K562 (cell line): Measurements from ENCODE around the gene CRY2. TPM values are rescaled to one million over a fixed set of nuclear protein-coding genes. Genes with fewer than 3 reads are reported as not detected.
A peak's percentile ranks its signal among the peaks of the same experiment; 100 is the strongest.

ENCODE experiments used
- polyA plus RNA-seq, 8 experiments: library from polyadenylated mRNA; depleted of rRNA in 4 of 8; stranded (reverse) in 5 of 8; unstranded in 3 of 8; fragments of >200 nt; fragmentation: Nextera tagmentation in 2 of 8; fragmentation: Illumina TruSeq in 1 of 8; extraction: Ambion mirVana in 2 of 8; extraction: Trizol in 1 of 8; gene quantifications; 2 replicates each; pipeline versions ENCODE4 v1.2.1 to v1.2.3, GENCODE V29; 2011 to 2014; ENCODE audit warnings: inconsistent platforms in 1 of 8, missing spikeins in 1 of 8
- total RNA-seq, 7 experiments: library from RNA; depleted of rRNA in 6 of 7; stranded (reverse); fragments of >200 nt in 6 of 7; fragmentation: Illumina TruSeq in 2 of 7; extraction: Trizol in 2 of 7; gene quantifications; 2 replicates each; pipeline versions ENCODE4 v1.2.1 to v1.2.3, GENCODE V29; 2011 to 2021; ENCODE audit warnings: low replicate concordance in 1 of 7
- TF ChIP-seq, protein P1 (sequence below): fragments of 200-800 bp; sonication (Bioruptor generic); IDR thresholded peaks from 2 replicates; pipeline ENCODE4 v1.6.1; 2017; ENCODE audit warnings: missing genetic modification characterization, missing compliant biosample characterization
- TF ChIP-seq, protein P2 (sequence below): fragments of 450-650 bp; IDR thresholded peaks from 2 replicates; pipeline ENCODE4 v1.6.1; 2016; ENCODE audit warnings: mild to moderate bottlenecking, moderate library complexity
- TF ChIP-seq, protein P3 (sequence below): fragments of 450-650 bp; IDR thresholded peaks from 2 replicates; pipeline ENCODE4 v1.6.1; 2017; ENCODE audit warnings: antibody characterized with exemption, mild to moderate bottlenecking
- TF ChIP-seq, protein P4 (sequence below): sonication (generic); formaldehyde crosslinking; IDR thresholded peaks from 2 replicates; pipeline ENCODE4 v1.8.0; 2022; ENCODE audit warnings: missing genetic modification reagents, mild to moderate bottlenecking, moderate library complexity, borderline replicate concordance

CRY2 gene
- total and polyA plus RNA-seq, 9 of the 15 experiments (the other 6 are each of a cell fraction or from before 2014, with no cell fraction given) = 2.3 to 23.9 (median 14.8) TPM

DNA sequence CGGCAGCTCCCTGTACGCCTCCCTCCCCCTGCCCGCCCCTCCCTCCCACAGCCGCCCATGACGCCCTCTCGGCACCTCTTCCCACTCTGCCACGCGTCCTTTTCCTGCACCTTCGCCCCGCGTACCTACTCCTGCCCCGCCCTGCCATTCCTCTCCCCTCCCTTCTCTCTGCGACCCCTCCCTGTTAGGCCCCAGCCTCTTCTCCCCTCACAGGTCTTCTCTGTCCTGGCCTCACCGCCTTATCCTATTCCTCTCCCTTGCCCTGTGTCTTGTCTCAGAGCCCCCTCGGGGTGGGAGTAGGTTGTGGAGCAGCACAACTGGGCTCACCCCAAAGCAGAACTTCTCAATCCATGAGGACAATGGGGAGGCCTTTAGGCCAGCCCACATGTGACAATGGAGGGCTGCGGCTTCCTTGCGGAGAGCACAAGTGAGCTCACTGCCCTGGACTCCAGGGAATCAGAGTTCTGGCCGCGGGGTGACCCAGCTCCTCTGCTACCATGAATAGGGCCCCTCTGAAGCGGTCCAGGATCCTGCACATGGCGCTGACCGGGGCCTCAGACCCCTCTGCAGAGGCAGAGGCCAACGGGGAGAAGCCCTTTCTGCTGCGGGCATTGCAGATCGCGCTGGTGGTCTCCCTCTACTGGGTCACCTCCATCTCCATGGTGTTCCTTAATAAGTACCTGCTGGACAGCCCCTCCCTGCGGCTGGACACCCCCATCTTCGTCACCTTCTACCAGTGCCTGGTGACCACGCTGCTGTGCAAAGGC lies 41.8 kb upstream of the CRY2 start (continued):
- TF ChIP-seq, protein P1, sequence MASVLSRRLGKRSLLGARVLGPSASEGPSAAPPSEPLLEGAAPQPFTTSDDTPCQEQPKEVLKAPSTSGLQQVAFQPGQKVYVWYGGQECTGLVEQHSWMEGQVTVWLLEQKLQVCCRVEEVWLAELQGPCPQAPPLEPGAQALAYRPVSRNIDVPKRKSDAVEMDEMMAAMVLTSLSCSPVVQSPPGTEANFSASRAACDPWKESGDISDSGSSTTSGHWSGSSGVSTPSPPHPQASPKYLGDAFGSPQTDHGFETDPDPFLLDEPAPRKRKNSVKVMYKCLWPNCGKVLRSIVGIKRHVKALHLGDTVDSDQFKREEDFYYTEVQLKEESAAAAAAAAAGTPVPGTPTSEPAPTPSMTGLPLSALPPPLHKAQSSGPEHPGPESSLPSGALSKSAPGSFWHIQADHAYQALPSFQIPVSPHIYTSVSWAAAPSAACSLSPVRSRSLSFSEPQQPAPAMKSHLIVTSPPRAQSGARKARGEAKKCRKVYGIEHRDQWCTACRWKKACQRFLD = no peak
- TF ChIP-seq, protein P2, sequence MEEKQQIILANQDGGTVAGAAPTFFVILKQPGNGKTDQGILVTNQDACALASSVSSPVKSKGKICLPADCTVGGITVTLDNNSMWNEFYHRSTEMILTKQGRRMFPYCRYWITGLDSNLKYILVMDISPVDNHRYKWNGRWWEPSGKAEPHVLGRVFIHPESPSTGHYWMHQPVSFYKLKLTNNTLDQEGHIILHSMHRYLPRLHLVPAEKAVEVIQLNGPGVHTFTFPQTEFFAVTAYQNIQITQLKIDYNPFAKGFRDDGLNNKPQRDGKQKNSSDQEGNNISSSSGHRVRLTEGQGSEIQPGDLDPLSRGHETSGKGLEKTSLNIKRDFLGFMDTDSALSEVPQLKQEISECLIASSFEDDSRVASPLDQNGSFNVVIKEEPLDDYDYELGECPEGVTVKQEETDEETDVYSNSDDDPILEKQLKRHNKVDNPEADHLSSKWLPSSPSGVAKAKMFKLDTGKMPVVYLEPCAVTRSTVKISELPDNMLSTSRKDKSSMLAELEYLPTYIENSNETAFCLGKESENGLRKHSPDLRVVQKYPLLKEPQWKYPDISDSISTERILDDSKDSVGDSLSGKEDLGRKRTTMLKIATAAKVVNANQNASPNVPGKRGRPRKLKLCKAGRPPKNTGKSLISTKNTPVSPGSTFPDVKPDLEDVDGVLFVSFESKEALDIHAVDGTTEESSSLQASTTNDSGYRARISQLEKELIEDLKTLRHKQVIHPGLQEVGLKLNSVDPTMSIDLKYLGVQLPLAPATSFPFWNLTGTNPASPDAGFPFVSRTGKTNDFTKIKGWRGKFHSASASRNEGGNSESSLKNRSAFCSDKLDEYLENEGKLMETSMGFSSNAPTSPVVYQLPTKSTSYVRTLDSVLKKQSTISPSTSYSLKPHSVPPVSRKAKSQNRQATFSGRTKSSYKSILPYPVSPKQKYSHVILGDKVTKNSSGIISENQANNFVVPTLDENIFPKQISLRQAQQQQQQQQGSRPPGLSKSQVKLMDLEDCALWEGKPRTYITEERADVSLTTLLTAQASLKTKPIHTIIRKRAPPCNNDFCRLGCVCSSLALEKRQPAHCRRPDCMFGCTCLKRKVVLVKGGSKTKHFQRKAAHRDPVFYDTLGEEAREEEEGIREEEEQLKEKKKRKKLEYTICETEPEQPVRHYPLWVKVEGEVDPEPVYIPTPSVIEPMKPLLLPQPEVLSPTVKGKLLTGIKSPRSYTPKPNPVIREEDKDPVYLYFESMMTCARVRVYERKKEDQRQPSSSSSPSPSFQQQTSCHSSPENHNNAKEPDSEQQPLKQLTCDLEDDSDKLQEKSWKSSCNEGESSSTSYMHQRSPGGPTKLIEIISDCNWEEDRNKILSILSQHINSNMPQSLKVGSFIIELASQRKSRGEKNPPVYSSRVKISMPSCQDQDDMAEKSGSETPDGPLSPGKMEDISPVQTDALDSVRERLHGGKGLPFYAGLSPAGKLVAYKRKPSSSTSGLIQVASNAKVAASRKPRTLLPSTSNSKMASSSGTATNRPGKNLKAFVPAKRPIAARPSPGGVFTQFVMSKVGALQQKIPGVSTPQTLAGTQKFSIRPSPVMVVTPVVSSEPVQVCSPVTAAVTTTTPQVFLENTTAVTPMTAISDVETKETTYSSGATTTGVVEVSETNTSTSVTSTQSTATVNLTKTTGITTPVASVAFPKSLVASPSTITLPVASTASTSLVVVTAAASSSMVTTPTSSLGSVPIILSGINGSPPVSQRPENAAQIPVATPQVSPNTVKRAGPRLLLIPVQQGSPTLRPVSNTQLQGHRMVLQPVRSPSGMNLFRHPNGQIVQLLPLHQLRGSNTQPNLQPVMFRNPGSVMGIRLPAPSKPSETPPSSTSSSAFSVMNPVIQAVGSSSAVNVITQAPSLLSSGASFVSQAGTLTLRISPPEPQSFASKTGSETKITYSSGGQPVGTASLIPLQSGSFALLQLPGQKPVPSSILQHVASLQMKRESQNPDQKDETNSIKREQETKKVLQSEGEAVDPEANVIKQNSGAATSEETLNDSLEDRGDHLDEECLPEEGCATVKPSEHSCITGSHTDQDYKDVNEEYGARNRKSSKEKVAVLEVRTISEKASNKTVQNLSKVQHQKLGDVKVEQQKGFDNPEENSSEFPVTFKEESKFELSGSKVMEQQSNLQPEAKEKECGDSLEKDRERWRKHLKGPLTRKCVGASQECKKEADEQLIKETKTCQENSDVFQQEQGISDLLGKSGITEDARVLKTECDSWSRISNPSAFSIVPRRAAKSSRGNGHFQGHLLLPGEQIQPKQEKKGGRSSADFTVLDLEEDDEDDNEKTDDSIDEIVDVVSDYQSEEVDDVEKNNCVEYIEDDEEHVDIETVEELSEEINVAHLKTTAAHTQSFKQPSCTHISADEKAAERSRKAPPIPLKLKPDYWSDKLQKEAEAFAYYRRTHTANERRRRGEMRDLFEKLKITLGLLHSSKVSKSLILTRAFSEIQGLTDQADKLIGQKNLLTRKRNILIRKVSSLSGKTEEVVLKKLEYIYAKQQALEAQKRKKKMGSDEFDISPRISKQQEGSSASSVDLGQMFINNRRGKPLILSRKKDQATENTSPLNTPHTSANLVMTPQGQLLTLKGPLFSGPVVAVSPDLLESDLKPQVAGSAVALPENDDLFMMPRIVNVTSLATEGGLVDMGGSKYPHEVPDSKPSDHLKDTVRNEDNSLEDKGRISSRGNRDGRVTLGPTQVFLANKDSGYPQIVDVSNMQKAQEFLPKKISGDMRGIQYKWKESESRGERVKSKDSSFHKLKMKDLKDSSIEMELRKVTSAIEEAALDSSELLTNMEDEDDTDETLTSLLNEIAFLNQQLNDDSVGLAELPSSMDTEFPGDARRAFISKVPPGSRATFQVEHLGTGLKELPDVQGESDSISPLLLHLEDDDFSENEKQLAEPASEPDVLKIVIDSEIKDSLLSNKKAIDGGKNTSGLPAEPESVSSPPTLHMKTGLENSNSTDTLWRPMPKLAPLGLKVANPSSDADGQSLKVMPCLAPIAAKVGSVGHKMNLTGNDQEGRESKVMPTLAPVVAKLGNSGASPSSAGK = peak; percentile 64
- TF ChIP-seq, protein P3, sequence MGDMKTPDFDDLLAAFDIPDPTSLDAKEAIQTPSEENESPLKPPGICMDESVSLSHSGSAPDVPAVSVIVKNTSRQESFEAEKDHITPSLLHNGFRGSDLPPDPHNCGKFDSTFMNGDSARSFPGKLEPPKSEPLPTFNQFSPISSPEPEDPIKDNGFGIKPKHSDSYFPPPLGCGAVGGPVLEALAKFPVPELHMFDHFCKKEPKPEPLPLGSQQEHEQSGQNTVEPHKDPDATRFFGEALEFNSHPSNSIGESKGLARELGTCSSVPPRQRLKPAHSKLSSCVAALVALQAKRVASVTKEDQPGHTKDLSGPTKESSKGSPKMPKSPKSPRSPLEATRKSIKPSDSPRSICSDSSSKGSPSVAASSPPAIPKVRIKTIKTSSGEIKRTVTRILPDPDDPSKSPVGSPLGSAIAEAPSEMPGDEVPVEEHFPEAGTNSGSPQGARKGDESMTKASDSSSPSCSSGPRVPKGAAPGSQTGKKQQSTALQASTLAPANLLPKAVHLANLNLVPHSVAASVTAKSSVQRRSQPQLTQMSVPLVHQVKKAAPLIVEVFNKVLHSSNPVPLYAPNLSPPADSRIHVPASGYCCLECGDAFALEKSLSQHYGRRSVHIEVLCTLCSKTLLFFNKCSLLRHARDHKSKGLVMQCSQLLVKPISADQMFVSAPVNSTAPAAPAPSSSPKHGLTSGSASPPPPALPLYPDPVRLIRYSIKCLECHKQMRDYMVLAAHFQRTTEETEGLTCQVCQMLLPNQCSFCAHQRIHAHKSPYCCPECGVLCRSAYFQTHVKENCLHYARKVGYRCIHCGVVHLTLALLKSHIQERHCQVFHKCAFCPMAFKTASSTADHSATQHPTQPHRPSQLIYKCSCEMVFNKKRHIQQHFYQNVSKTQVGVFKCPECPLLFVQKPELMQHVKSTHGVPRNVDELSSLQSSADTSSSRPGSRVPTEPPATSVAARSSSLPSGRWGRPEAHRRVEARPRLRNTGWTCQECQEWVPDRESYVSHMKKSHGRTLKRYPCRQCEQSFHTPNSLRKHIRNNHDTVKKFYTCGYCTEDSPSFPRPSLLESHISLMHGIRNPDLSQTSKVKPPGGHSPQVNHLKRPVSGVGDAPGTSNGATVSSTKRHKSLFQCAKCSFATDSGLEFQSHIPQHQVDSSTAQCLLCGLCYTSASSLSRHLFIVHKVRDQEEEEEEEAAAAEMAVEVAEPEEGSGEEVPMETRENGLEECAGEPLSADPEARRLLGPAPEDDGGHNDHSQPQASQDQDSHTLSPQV = peak; percentile 52; the same call in 1 of the 2 replicates
- TF ChIP-seq, protein P4, sequence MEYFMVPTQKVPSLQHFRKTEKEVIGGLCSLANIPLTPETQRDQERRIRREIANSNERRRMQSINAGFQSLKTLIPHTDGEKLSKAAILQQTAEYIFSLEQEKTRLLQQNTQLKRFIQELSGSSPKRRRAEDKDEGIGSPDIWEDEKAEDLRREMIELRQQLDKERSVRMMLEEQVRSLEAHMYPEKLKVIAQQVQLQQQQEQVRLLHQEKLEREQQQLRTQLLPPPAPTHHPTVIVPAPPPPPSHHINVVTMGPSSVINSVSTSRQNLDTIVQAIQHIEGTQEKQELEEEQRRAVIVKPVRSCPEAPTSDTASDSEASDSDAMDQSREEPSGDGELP (CRISPR knock-in tag) = no peak
